Right ventricle myocardium inferior (tissue), 1 donor: ENCODE data around the gene TDP1. TPM values are rescaled to one million over a fixed set of nuclear protein-coding genes. Genes with fewer than 3 reads are reported as not detected.
A peak's percentile ranks its signal among the peaks of the same experiment; 100 is the strongest.
"Not testable (repeated sequence)": the region's sequence is repeated elsewhere in the genome, so short reads cannot be mapped to it uniquely, and the experiment has no call there.

Source experiments
- ATAC-seq: fragments of 200-7000 bp; cut with Tn5 transposase; one replicate; pipeline ENCODE4 v1.9.1; 2020; ENCODE audit warnings: mild to moderate bottlenecking, moderate library complexity
- DNase-seq: peaks from one replicate; pipeline ENCODE4 v3.0.0; 2021; ENCODE audit errors: missing footprints
- intact Hi-C: fragments of 100-400 bp; cut with DNase I; formaldehyde crosslinking; loops from one replicate; pipeline ENCODE4 v1.11.0; 2022
- total RNA-seq: library from RNA; stranded (reverse); fragmentation: NEBNext Ultra II Directional; extraction: Animal tissue kit (Norgen Biotek cat#: 25700); gene quantifications from one replicate; pipeline ENCODE4 v1.2.1, GENCODE V29; 2021
- donor health status: DM: no; HTN: yes; CAD: no; lungs with severe emphysema.

Gene TDP1
- total RNA-seq, 1 donor from 2014 or later = 5.2 TPM

DNA sequence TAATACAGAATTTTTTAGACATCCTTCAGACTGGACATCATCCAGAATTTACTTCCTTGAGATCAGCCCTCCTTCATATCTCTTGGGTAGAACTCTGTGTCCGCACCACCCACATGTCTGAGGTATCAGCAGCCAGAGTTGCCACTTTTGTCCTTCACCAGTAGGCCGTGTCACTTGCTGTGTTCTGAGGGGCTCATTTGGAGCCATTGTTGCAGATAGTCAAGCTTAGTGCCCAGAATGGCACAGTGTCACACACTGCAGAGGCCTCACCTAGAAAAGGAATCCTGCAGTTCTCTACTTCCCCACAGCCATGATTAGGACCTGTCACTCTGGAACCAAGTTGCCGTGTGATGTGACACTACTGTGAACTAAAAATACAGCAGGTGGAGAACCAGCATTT, 69.2 kb downstream of the TDP1 start:
- no peak for DNase-seq

DNA sequence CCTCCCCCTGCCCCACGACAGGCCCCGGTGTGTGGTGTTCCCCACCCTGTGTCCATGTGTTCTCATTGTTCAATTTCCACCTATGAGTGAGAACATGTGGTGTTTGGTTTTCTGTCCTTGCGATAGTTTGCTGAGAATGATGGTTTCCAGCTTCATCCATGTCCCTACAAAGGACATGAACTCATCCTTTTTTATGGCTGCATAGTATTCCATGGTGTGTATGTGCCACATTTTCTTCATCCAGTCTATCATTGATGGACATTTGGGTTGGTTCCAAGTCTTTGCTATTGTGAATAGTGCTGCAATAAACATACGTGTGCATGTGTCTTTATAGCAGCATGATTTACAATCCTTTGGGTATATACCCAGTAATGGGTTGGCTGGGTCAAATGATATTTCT, 70.9 kb downstream of the TDP1 start:
- DNase-seq, intact Hi-C loops, ATAC-seq: not testable (repeated sequence)

More for the DNA sequence above, 69.2 kb downstream of the TDP1 start:
- ATAC-seq = peak; percentile 64
- intact Hi-C loops = no loop called here

DNA sequence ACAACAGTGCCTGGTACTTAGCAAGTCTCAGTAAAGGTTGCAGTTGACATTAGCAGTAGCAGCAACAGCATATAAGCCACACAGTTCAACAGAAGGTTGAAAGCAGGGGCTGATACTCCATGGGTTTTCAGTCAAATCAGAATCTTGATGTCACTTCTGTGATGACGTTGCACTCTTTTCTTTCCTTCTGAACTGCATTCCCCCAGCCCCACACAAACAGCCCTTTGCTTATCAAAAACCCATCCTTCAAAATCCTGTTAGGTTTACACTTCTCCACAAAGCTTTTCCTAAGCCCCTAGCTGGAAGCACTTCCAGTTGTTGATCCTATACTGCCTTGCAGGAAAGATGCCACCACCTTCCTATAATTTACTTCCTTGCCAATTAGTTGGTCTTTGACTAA, 72.1 kb downstream of the TDP1 start:
- intact Hi-C loops = no loop called here
- DNase-seq (no peak), ATAC-seq (no peak)

DNA sequence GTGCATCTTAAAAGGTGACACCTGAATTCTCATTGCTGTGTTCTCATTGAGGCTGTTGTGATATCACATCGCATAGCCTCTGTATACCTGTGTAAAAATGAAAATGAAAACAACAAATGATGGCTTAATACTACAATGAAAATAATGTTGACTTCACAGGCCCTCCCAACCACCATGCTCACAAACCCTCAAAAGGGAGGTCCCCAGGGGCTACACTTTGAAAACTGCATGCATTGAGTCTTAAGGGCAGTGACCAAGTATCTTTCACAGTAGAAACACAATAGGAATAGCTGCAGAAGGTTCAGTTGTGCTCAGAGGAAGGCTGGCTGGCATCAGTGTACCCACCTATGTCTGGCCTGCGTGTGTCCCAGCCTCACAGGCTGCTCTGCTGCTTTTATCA, 78.4 kb downstream of the TDP1 start:
- intact Hi-C loops = no loop called here
- ATAC-seq = no peak
- DNase-seq = no peak

DNA sequence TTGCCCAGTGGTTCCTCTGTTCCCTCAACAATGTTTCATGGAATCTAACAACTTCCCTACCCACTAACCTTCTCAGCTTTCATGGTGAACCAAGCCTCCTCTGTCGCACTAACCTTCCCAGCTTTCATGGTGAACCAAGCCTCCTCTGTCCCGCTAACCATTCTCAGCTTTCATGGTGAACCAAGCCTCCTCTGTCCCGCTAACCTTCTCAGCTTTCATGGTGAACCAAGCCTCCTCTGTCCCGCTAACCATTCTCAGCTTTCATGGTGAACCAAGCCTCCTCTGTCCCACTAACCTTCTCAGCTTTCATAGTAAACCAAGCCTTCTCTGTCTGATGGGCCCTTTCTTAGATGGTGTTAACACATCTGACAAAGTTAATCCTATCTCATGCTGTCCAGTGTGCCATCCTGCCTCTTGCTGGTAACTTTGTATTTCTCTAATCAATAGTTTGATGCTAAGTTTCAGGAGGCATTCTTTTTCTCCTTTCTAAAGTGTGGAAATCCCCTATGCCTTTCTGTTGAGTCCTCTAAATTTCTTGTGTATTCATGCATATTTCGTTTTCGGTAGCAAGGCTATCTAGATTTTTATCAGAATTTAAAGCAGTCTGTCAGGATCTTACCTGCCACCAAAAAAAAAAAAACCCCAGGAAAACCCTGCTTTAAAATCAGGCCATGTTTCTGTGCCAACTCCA, 79.3 kb downstream of the TDP1 start:
- DNase-seq = no peak
- intact Hi-C loops = no loop called here
- ATAC-seq = no peak

DNA sequence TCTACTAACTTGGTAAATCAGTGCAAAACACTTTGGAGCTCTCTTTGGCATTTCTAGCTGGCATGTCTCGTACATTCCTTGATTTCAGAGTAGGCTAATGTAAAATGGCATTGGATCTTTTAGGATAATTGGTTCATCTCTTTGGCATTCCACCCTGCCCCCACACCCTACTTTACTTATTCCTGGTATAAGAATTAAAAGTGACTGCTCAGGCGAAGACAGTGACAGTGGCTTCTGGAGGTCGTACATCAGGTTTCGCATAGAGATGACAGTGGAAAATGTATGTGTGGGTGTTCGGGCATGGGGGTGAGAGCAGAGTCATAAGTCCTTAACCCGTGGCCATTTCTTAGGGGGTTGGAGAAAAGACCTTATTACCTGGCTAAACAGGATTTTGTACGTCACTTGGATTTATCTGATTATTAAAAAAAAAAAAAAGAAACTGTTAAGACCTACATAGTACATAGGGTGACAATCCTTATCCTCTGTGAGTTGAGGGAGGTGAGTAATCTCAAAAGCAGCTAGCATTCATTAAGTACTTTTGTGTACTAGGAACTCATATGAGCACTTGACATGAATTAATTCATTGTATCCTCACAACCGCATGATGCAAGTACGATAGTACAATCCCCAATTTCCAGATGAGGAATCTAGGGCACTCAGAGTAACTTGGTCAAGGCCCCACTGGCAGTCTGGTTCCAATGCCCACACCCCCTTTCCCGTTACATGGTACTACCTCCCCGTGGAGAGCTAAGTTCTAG, 83.7 kb downstream of the TDP1 start:
- no peak for ATAC-seq
- intact Hi-C loops = no loop called here
- no peak for DNase-seq

DNA sequence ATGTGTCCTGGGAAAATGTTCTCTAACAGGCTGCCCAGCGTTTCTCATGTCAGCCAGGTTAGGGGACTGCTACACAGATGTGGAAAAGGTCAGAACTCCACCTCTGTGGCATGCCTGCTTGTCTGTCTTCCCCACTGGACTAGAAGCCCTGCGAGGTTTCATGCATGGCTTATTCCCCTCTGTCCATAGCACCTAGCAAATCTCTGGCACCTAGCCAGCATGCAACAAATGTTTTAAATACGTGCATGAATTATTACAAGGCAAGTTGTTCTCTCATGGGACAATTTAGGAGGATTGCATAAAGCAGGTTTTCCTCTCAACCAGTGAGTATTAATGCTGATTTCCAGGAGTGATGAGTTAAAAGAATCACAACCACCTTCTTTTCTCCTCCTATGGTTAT, 84.7 kb downstream of the TDP1 start:
- no peak for DNase-seq
- intact Hi-C loops = no loop called here
- ATAC-seq = no peak

DNA sequence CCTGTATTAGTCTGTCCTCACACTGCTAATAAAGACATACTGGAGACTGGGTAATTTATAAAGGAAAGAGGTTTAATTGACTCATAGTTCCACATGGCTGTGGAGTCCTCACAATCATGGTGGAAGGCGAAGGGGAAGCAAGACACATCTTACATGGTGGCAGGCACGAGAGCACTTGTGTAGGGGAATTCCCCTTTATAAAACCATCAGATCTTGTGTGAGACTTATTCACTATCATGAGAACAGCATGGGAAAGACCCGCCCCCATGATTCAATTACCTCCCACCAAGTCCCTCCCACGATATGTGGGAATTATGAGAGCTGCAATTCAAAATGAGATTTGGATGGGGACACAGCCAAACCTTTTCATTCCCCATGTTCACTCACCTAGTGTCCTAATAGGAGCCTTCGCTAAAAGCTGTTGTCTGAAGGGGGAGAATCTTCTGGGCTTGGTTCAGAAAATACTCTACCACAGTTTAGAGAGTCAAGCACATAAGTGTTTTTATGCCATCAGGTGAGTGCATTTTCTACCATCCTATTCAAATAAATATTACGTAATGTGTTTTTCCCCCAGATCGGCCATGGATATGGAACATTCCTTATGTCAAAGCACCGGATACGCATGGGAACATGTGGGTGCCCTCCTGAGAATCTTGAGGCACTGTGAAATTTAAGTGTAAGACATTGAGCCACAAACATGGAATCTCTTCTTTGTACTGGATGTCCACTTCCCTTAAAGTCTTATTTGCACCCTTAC, 86.9 kb downstream of the TDP1 start:
- intact Hi-C loops = no loop called here
- DNase-seq = no peak
- no peak for ATAC-seq

DNA sequence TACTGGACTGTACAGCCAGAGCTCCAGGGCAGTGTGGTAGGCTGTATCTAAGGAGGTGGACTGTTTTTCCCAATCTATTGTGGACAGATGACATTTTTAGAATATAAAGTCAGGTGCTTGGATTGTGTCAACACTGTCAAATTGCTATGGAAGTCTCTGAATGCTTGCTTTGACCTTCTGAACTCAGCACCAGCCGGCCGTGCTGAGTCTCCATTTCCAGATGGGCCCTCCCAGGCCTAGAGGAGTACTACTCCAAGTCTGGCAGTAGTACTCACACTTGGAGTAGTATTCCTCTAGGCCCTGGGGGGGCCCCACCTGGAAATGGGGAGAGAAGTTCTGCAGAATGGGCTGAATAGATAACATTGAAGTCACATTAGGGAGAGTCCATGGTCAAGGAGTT, 89.9 kb downstream of the TDP1 start:
- DNase-seq (no peak), ATAC-seq (no peak)
- intact Hi-C loops = no loop called here

DNA sequence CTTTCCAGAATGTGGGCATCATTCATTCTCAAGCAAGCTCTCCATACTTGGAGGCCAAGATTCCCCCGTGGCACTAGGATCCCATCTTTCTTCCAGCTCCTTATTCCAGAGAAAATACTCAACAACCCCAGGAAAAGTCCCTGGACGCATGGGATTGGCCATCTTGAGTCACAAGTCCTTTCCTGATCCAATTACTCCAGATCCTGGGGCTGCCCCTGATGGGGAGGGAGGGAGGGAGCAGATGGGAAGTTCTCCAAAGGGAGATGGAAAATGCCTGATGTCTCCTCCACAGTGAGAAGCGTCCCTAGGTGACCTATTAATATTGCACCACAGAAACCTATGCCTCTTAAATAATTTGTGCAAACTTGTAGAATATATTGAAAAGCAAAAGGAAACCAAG, 93.7 kb downstream of the TDP1 start:
- ATAC-seq (no peak), DNase-seq (no peak)
- intact Hi-C loops = no loop called here

DNA sequence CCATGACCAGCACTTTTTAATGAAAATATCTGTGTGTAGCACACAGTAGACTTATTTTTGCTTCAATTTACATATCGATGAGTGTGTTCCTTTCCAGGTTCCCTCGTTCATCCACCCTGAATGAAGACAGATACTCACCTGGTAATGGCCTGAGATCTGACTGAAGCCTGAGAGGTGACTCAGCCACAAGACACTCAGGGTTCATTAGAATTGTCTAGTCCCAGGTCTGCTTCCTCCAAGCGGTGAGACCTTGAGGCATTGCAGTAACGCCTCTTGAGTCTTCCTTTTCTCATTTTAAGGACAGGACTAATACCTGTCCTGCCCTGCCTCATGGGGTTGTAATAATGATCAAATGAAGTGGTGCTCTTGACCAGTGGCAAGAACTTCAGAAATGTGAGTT, 94.5 kb downstream of the TDP1 start:
- intact Hi-C loops = no loop called here
- DNase-seq (no peak), ATAC-seq (no peak)

DNA sequence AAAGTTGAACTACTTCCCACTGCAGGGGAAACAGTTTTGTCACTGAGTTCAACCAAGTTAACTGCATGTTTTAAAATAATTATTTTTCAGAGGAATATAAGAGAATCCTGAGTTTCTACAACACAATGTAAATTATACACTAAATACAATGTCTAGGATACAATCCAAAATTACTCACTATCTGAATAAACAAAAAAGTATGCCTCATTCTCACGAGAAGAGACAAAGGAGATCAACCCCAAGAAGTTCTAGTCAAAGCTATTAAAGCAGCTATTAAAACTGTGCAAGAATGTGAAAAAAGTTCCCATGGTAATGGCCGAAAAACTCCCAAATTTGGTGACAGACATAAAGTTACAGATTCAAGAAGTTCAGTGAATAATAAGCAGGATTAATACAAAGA, 97.3 kb downstream of the TDP1 start:
- DNase-seq = no peak
- intact Hi-C loops = no loop called here
- ATAC-seq = no peak

DNA sequence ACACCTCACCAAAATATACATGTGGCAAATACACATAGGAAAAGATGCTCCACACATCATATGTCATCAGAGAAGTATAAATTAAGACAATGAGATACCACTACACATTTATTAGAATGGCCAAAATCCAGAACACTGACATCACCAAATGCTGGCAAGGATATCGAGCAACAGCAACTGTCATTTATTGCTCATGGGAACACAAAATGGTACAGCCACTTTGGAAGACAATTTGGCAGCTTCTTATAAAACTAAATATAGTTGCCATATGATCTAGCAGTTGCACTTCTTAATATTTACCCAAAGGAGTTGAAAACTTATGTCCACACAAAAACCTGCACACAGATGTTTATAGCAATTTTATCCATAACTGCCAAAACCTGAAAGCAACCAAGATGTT, 99.1 kb downstream of the TDP1 start:
- ATAC-seq = no peak
- intact Hi-C loops = no loop called here

DNA sequence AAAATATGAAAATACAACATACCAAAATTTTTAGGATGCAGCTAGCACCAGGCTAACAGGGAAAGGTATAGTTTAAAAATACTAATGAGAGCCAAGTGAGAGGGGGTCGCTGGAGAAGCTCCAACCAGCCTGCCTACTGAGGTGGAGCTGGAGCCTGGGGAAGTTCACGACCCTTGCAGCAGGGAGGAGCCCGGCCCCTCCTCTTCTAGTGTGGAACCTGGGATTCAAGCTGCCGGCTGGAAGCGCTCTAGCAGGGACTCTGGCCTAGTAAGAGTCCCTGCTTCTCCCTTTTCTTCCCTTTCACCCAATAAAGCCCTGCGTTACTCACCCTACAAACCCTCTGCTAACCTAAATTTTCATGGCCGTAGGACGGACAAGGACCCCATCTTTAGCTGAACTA, 101.1 kb downstream of the TDP1 start:
- no peak for ATAC-seq
- intact Hi-C loops = no loop called here

More for the DNA sequence above, 99.1 kb downstream of the TDP1 start:
- DNase-seq = no peak

DNA sequence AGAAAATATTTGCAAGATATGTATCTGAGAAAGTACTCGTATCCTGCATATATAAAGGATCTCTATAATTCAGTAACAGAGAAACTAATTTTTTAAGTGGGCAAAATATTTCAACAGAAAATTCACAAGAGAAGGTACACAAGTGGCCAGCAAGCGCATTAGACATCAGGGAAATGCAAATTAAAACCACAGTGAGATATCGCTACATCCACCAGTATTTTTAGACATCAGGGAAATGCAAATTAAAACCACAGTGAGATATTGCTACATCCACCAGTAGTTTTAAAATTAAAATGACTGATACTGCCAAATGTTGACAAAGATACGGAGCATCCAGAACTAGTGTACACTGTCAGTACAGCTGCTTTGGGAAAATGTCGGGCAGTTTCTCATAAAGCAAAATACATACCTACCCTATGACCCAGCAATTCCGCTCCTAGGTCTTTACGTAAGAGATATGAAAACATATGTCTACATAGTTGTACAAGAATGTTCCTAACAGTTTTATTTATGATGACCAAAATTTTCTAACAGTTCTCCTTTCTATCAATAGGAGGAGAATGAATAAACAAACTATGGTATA, 103.2 kb downstream of the TDP1 start:
- DNase-seq = no peak
- intact Hi-C loops = no loop called here
- no peak for ATAC-seq

More for the DNA sequence above, 101.1 kb downstream of the TDP1 start:
- DNase-seq = peak; percentile 70

DNA sequence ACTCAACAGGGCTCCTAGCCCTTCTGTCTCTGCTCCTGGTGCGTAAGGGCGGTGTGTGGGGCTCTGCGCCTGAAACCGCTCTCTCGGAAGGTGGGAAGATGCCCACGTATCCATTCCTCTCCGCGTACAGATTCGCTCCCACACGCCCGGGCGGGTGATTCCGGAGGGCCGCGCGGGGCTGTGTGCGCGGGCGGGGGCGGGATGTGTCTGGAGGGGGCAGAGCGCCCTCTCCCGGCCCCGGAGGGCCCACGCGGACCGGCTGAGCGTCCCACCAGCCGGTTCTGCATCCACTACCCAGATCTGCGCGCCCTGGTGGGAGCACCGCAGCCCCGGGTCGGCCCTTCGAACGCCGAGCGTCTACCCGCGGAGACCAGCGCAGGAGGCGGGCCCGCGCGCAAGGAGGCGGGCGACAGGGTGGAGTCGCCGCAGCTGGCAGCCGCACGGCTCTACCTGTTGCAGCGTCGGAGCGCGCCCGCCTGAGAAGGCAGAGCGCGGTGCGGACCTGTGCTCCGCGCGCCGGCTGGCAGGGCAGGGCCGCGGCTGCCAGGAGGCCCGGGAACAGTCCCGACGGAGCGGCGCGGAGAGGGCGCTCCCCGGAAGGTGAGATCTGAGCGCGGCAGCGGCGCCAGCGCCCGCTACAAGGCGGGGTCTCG, 104.7 kb downstream of the TDP1 start:
- peak; percentile 72 for DNase-seq
- intact Hi-C loops = loop anchor here (2.0 to 5.0 kb wide), 4 partner anchors 42 to 174 kb away; no protein-coding TSS in a partner anchor
- ATAC-seq = peak; percentile 90

DNA sequence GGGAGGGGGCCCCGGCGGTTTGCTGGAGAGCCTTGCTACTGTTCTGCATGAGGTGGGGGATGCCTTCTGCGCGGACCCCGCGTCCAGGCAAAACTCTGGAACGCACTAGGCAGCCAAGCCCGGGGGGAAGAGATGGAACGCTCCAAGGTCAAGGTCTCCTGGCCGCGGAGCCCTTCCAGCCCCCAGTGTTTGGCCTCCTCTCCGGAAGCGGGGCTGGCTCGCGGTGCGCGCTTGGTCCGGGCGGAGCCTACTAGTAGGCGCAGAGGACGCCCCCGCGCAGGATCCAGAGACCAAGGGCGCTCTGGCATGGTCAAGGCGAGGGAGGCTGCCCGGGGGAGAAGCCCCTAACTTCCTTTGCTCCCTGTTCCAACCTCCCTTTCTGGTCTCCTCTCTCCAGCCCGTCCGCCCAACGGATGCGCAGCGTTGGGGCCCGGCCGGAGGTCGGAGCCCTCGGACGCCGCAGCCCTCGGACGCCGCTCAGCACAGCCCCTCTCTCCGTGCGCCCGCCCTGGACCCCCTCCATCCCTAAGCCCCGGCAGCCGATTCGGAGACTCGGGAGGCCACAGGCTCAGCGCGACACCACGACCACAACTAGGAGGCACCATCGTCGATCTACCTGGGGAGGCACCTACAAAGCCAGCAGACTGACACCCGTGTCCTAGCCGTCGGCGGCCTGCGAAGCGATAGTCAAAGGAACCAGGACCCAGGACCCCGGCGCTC, 105.4 kb downstream of the TDP1 start:
- DNase-seq = peak; percentile 64
- peak; percentile 40 for ATAC-seq
- intact Hi-C loops = loop anchor here (2.0 to 5.0 kb wide), 4 partner anchors 41 to 174 kb away; no protein-coding TSS in a partner anchor

DNA sequence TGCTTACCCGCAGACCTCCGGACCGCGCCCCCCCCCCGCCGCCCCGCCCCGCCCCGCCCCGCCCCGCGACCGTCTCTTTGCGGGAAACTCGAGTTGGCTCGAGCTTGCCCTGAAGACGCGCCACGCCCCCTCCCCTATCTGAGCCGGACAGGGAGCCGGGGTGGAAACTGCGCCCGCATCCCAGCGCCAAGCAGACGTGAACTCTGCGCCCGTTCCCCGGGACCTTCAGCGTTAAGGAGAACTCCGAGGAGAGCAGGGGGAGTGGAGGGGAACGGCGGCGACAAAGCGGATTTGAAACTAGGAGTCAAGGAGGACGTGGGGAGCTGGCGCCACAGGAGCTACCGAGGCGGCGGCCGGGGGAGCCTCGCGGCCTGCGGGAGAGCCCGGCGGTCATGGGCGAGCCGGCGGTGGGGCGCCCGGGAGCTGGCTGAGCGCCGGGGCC, 106.0 kb downstream of the TDP1 start, which contains the start of gene KCNK13:
KCNK13 (plus strand) TSS at position 310 of the 442 bp plus-strand sequence. CDS start 212 bp downstream, outside the sequence.
- no peak for ATAC-seq
- intact Hi-C loops = loop anchor here (2.0 to 5.0 kb wide), 4 partner anchors 41 to 173 kb away; no protein-coding TSS in a partner anchor
- DNase-seq = peak; percentile 50
